Left lung (tissue), 10 donors: ENCODE data around the gene KCNH4. TPM values are rescaled to one million over a fixed set of nuclear protein-coding genes. Genes with fewer than 3 reads are reported as not detected.

Source experiments
- ATAC-seq: fragments of 200-7000 bp; cut with Tn5 transposase; one replicate; pipeline ENCODE4 v1.9.1; 2020; ENCODE audit warnings: moderate library complexity
- DNase-seq, 4 donors: peaks; one replicate each; pipeline ENCODE4 v3.0.0-alpha.2; 2013 to 2020
- H3K27ac ChIP-seq, 2 donors: fragments of 200-600 bp; sonication (generic) in 1 of 2; one replicate each; pipeline versions ENCODE4 v1.5.0 to v1.8.0; 2020 to 2021
- H3K27me3 ChIP-seq, 2 donors: fragments of 200-600 bp; sonication (generic) in 1 of 2; one replicate each; pipeline versions ENCODE4 v1.5.0 to v1.8.0; 2020 to 2021
- H3K36me3 ChIP-seq, 2 donors: fragments of 200-600 bp; sonication (generic) in 1 of 2; one replicate each; pipeline versions ENCODE4 v1.5.0 to v1.8.0; 2020 to 2021
- H3K4me1 ChIP-seq, 2 donors: fragments of 200-600 bp; one replicate each; pipeline ENCODE4 v1.8.0; 2021
- H3K4me3 ChIP-seq, 2 donors: fragments of 200-600 bp; sonication (generic) in 1 of 2; one replicate each; pipeline versions ENCODE4 v1.5.0 to v1.8.0; 2020 to 2021; ENCODE audit warnings: mild to moderate bottlenecking in 1 of 2
- H3K9me3 ChIP-seq, 2 donors: fragments of 200-600 bp; sonication (generic) in 1 of 2; one replicate each; pipeline versions ENCODE4 v1.5.0 to v1.8.0; 2020 to 2021
- intact Hi-C, 2 donors: fragments of 100-400 bp; cut with DNase I; formaldehyde crosslinking; loops; one replicate each; pipeline versions ENCODE4 v1.11.2 to v1.14.2; 2022
- polyA plus RNA-seq, 6 donors: library from polyadenylated mRNA; unstranded; fragments of 120-200 nt; gene quantifications; one replicate each; pipeline ENCODE4 v1.2.1, GENCODE V29; 2013; ENCODE audit not compliant: insufficient read length in 6 of 6
- total RNA-seq, 2 donors: library from RNA; stranded (reverse); fragmentation: NEBNext Ultra II Directional; extraction: Animal tissue kit (Norgen Biotek cat#: 25700); gene quantifications; one replicate each; pipeline ENCODE4 v1.2.1, GENCODE V29; 2021
- TF ChIP-seq, protein P1 (sequence below), 2 donors: fragments of 200-600 bp; sonication (generic) in 1 of 2; IDR thresholded peaks; one replicate each; pipeline versions ENCODE4 v1.5.0 to v1.8.0; 2021; ENCODE audit warnings: antibody characterized with exemption in 2 of 2
- donor health status: DM: no; HTN: yes; CAD: no.
- donor health status: DM: no; HTN: no; CAD: no.

KCNH4 gene
- total and polyA plus RNA-seq, 8 donors, result 0.03 to 0.16 (median 0.04) TPM; not detected in 2

DNA sequence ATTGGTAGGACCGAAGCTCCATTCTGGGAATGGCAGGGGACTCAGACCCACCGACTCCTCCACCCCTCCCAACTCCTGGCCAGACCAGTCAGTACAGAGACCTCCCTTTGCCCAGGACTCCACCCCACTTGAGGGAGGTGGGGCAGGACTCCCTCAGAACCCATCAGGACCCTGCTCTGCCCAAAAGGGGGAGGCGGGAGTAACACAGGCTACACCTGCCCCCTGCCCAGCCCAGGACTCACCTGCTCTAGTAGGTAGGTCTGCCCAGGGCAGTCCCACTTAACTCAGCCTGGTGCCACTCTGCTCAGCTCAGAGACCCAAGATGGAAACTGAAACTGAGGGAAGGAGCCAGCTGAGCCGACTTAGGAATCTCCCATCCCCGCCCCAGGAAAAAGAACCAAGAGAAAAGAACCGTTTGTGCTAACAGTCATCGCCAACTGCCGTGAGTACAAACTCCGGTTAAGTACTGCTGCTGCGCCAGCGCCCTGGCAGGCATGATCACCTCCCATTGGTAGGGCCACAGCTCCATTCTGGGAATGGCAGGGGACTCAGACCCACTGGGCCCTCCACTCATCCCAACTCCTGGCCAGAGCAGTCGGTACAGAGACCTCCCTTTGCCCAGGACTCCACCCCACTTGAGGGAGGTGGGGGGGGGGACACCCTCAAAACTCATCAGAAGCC is 68.9 kb downstream of the KCNH4 start:
- peak; percentile 48 for ATAC-seq
- Histone ChIP-seq H3K27ac (peak overlapping the region; percentile 90 to 91), H3K36me3 (peaks cover 0 to 29% of the 10 kb centered on the region in 2 donors), H3K27me3 (no peaks in the 10 kb centered on the region), H3K4me3 (peak overlapping the region; percentile 39 to 55), H3K9me3 (no peaks in the 10 kb centered on the region), H3K4me1 (peaks cover 13 to 35% of the 10 kb centered on the region in 2 donors)
- TF ChIP-seq, protein P1, sequence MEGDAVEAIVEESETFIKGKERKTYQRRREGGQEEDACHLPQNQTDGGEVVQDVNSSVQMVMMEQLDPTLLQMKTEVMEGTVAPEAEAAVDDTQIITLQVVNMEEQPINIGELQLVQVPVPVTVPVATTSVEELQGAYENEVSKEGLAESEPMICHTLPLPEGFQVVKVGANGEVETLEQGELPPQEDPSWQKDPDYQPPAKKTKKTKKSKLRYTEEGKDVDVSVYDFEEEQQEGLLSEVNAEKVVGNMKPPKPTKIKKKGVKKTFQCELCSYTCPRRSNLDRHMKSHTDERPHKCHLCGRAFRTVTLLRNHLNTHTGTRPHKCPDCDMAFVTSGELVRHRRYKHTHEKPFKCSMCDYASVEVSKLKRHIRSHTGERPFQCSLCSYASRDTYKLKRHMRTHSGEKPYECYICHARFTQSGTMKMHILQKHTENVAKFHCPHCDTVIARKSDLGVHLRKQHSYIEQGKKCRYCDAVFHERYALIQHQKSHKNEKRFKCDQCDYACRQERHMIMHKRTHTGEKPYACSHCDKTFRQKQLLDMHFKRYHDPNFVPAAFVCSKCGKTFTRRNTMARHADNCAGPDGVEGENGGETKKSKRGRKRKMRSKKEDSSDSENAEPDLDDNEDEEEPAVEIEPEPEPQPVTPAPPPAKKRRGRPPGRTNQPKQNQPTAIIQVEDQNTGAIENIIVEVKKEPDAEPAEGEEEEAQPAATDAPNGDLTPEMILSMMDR (IDR thresholded peaks at IDR 0.05), result no peak
- intact Hi-C loops, result loop anchor here in 1 of 2 donors (10.0 kb wide), 1 partner anchor 87 kb away; the partner anchor contains the start of gene NKIRAS2
- peak in 1 of 4 donors; percentile 74 for DNase-seq

DNA sequence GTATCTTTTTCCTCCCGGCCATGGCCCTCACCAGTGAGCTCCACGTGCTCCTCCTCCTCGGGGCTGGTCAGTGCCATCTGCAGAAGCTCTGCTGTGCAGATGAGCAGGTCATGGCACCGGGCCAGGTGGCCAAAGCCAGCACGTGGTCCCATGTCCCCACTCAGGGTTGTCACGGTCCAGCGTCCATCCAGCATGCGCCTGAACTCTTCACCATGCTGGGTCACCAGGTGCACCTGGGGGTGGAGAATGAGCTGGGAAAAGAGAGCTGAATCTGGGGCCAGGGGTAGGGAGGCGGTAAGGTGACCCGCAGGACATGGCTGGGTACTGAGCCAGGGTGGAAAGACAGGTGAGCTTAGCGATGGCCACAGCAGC is 69.7 kb downstream of the KCNH4 start:
- no peak for ATAC-seq
- Histone ChIP-seq H3K27ac (peak overlapping the region in 1 of 2 donors; percentile 90), H3K4me1 (peaks cover 13 to 29% of the 10 kb centered on the region in 2 donors), H3K9me3 (no peaks in the 10 kb centered on the region), H3K36me3 (peaks cover 0 to 26% of the 10 kb centered on the region in 2 donors), H3K27me3 (no peaks in the 10 kb centered on the region), H3K4me3 (peak overlapping the region in 1 of 2 donors; percentile 55)
- peak in 1 of 4 donors; percentile 79 for DNase-seq
- intact Hi-C loops, result loop anchor here in 1 of 2 donors (10.0 kb wide), 1 partner anchor 86 kb away; the partner anchor contains the start of gene NKIRAS2
- TF ChIP-seq, protein P1 (IDR thresholded peaks at IDR 0.05), result no peak

DNA sequence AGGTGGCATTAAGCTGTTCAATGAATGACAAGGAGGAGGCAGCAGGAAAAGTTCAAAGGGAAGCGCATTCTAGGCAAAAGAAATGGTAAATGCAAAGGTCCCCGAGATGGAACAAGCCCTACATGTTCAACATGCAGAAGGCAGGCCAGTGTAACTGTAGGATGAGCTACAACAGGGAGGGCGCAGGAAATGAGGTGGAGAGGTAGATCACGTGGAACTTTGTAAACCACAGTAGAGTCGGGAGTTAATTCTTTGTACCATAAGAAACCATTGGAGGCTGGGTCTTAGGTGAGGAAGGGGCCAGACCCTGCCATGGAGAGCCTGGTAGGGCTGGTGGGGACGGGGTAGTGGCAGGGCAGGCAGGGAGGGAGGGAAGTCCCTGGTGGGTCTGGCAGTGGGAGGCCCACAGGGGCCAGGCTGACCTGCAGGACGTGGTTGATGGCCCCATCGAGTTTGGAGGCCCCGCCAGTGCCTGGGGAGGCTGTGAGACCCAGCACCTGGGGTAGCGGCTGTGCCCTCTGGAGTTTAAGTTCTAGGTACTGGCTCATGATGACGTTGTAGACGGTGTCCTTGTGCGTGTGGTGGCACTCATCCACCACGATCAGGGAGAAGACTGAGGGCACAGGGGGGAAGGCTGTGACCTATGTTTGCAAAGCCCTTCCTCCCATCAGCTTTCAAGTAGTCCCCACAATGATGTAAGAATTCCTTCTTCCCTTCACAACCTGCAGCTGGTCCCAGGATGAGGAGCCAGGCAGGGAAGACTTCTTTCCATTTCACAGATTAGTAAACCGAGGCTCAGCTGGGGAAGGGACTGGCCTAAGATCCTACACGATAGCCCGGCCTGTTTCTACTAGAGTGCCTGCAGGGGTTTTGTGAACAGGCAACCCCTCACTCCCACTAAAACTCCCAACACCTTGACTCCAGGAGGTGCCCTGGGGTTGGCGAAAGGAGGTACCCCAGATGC is 70.4 kb downstream of the KCNH4 start:
- peaks cover 13 to 29% of the 10 kb centered on the region in 2 donors for H3K4me1 ChIP-seq
- no peak for DNase-seq
- no peak overlapping the region for H3K27ac ChIP-seq
- TF ChIP-seq, protein P1 (IDR thresholded peaks at IDR 0.05), result no peak
- no peak for ATAC-seq
- peaks cover 0 to 30% of the 10 kb centered on the region in 2 donors for H3K36me3 ChIP-seq
- H3K9me3 ChIP-seq, result no peaks in the 10 kb centered on the region
- no peak overlapping the region for H3K4me3 ChIP-seq
- H3K27me3 ChIP-seq, result no peaks in the 10 kb centered on the region
- intact Hi-C loops, result loop anchor here in 1 of 2 donors (10.0 kb wide), 1 partner anchor 86 kb away; the partner anchor contains the start of gene NKIRAS2

DNA sequence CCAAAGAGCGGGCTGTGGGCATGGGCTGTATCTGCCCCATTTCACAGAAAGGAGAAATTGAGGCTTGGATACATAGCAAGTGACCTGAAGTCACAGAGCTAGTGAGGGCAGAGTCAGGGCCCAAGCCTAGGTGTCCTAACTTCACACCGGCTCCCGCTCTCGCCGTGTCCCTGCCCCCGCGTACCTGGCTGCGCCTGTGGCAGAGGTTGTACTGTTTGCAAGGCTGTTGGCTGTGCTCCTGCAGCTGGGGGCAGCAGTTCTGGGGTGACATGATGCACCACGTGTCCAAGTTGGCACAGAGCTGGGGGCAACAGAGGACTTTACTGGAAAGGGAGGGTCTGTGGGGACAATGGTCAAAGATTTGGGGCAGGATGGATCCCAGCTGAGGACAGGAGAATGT is 71.9 kb downstream of the KCNH4 start:
- TF ChIP-seq, protein P1 (IDR thresholded peaks at IDR 0.05), result no peak
- Histone ChIP-seq H3K4me1 (peaks cover 13 to 29% of the 10 kb centered on the region in 2 donors), H3K27ac (no peak overlapping the region), H3K9me3 (no peaks in the 10 kb centered on the region), H3K27me3 (no peaks in the 10 kb centered on the region), H3K4me3 (no peak overlapping the region), H3K36me3 (peaks cover 0 to 42% of the 10 kb centered on the region in 2 donors)
- ATAC-seq (no peak), DNase-seq (no peak)
- intact Hi-C loops, result no loop called here
